Tibial nerve (tissue), 4 donors: ENCODE measurements around the gene TMBIM6. TPM values are rescaled to one million over a fixed set of nuclear protein-coding genes. Genes with fewer than 3 reads are reported as not detected.

Experiments
- DNase-seq, 2 donors: peaks; one replicate each; pipeline ENCODE4 v3.0.0-alpha.2; 2019; ENCODE audit warnings: low spot score in 2 of 2
- H3K27ac ChIP-seq, 4 donors: fragments of 200-600 bp; sonication (generic) in 3 of 4; one replicate each; pipeline ENCODE4 v1.5.1; 2017 to 2019; ENCODE audit warnings: mild to moderate bottlenecking in 1 of 4
- H3K27me3 ChIP-seq, 2 donors: fragments of 200-600 bp; sonication (generic) in 1 of 2; one replicate each; pipeline versions ENCODE4 v1.5.1 to v1.6.0; 2017 to 2019
- H3K36me3 ChIP-seq, 3 donors: fragments of 200-600 bp; sonication (generic); one replicate each; pipeline ENCODE4 v1.5.1; 2018 to 2019
- H3K4me1 ChIP-seq, 4 donors: fragments of 200-600 bp; sonication (generic) in 3 of 4; one replicate each; pipeline ENCODE4 v1.5.1; 2017 to 2019
- H3K4me3 ChIP-seq, 4 donors: fragments of 200-600 bp; sonication (generic) in 3 of 4; one replicate each; pipeline ENCODE4 v1.5.1; 2017 to 2019; ENCODE audit warnings: mild to moderate bottlenecking in 1 of 4, moderate library complexity in 1 of 4
- H3K9me3 ChIP-seq, 4 donors: fragments of 200-600 bp; sonication (generic) in 3 of 4; one replicate each; pipeline ENCODE4 v1.5.1; 2017 to 2019
- CTCF ChIP-seq, 5 experiments: fragments of 200-600 bp in 3 of 5; fragments of 450-650 bp in 2 of 5; sonication (generic) in 3 of 5; IDR thresholded peaks; one replicate each; pipeline ENCODE4 v1.5.1; 2016 to 2019; ENCODE audit warnings: antibody characterized with exemption in 5 of 5, mild to moderate bottlenecking in 3 of 5, moderate library complexity in 2 of 5
- EP300 ChIP-seq, 2 donors: sonication (generic); formaldehyde crosslinking; IDR thresholded peaks; one replicate each; pipeline ENCODE4 v1.6.1; 2017; ENCODE audit warnings: antibody characterized with exemption in 2 of 2, mild to moderate bottlenecking in 1 of 2
- POLR2A ChIP-seq, 2 donors: fragments of 450-650 bp; IDR thresholded peaks; one replicate each; pipeline ENCODE4 v1.6.1; 2017; ENCODE audit warnings: antibody characterized with exemption in 2 of 2, mild to moderate bottlenecking in 2 of 2, moderate library complexity in 2 of 2
- WGBS, 2 donors: methylation state at CpG; one replicate each; pipeline ENCODE4 v1.1.5; 2018; 5-methylcytosine and 5-hydroxymethylcytosine counted together
- total RNA-seq, 4 donors: library from RNA; depleted of rRNA; stranded (reverse); fragments of >200 nt; gene quantifications; one replicate each; pipeline ENCODE4 v1.1.0, GENCODE V29; 2016

TMBIM6 gene
- total RNA-seq, 4 donors from 2014 or later = 284 to 404 (median 325) TPM

- DNase-seq = no peak
- Histone ChIP-seq H3K9me3 (no peaks in the 10 kb centered on the region), H3K27ac (no peak overlapping the region), H3K27me3 (no peaks in the 10 kb centered on the region), H3K4me3 (no peak overlapping the region), H3K4me1 (peaks cover 0 to 12% (median 4%) of the 10 kb centered on the region in 4 donors), H3K36me3 (peaks cover 2 to 97% (median 6%) of the 10 kb centered on the region in 3 donors)
- TF ChIP-seq EP300 (IDR thresholded peaks at IDR 0.05) (peak in 1 of 2 donors; percentile 19), CTCF (IDR thresholded peaks at IDR 0.05) (no peak)
- WGBS, 2 donors = 89 to 91% methylated on average over 15 to 27 of the region's 32 CpGs
Observed at GRCh38 chr12:49794811-49795653, 53.7 kb downstream of the TMBIM6 start.

GRCh38 chr12:49795654-49796105 is 54.3 kb downstream of the TMBIM6 start:
- H3K4me1 ChIP-seq = peaks cover 0 to 12% (median 4%) of the 10 kb centered on the region in 4 donors
- H3K9me3 ChIP-seq = no peaks in the 10 kb centered on the region
- no peaks in the 10 kb centered on the region for H3K27me3 ChIP-seq
- TF ChIP-seq POLR2A (IDR thresholded peaks at IDR 0.05) = no peak
- no peak for TF ChIP-seq EP300 (IDR thresholded peaks at IDR 0.05)
- no peak for TF ChIP-seq CTCF (IDR thresholded peaks at IDR 0.05)
- DNase-seq = no peak
- H3K27ac ChIP-seq = no peak overlapping the region
- WGBS, 2 donors = 87 to 95% methylated on average over 11 of the region's 12 CpGs
- H3K36me3 ChIP-seq = peaks cover 2 to 100% (median 6%) of the 10 kb centered on the region in 3 donors
- H3K4me3 ChIP-seq = no peak overlapping the region

GRCh38 chr12:49796155-49796554 is 54.8 kb downstream of the TMBIM6 start:
- Histone ChIP-seq H3K9me3 (no peaks in the 10 kb centered on the region), H3K27me3 (no peaks in the 10 kb centered on the region), H3K36me3 (peaks cover 2 to 100% (median 6%) of the 10 kb centered on the region in 3 donors), H3K27ac (no peak overlapping the region), H3K4me1 (peaks cover 0 to 16% (median 4%) of the 10 kb centered on the region in 4 donors), H3K4me3 (no peak overlapping the region)
- no peak for TF ChIP-seq CTCF (IDR thresholded peaks at IDR 0.05)
- TF ChIP-seq POLR2A (IDR thresholded peaks at IDR 0.05) = no peak
- no peak for TF ChIP-seq EP300 (IDR thresholded peaks at IDR 0.05)
- no peak for DNase-seq
- WGBS, 2 donors = 85 to 91% methylated on average over 7 to 12 of the region's 12 CpGs

- Histone ChIP-seq H3K9me3 (no peaks in the 10 kb centered on the region), H3K36me3 (peaks cover 2 to 100% (median 6%) of the 10 kb centered on the region in 3 donors), H3K27me3 (no peaks in the 10 kb centered on the region), H3K4me3 (no peak overlapping the region), H3K4me1 (peaks cover 0 to 22% (median 4%) of the 10 kb centered on the region in 4 donors), H3K27ac (peak overlapping the region in 2 of 4 donors; percentile 28 to 48)
- no peak for TF ChIP-seq POLR2A (IDR thresholded peaks at IDR 0.05)
- no peak for TF ChIP-seq EP300 (IDR thresholded peaks at IDR 0.05)
- no peak for TF ChIP-seq CTCF (IDR thresholded peaks at IDR 0.05)
- WGBS, 2 donors = 69 to 79% methylated on average over 8 to 16 of the region's 17 CpGs
- DNase-seq = no peak
Observed at GRCh38 chr12:49796606-49797448, 55.5 kb downstream of the TMBIM6 start.
